PC-9 (cell line): ENCODE measurements around the gene SLC7A11. TPM values are rescaled to one million over a fixed set of nuclear protein-coding genes. Genes with fewer than 3 reads are reported as not detected.

Source experiments
- BruUV-seq: library from RNA; stranded (reverse); fragments of 400-500 nt; replicated peaks from 2 replicates; lab custom pipeline; 2021; lab: Mats Ljungman, UMichigan
- CTCF ChIA-PET: fragments of 300-600 bp; sonication (Branson Sonifier 250); formaldehyde crosslinking; loops from one replicate; lab custom pipeline; 2022; ENCODE audit warnings: antibody characterized with exemption; lab: Charles Lee
- POLR2A ChIA-PET: fragments of 300-600 bp; sonication (Branson Sonifier 250); formaldehyde crosslinking; loops from one replicate; lab custom pipeline; 2022; ENCODE audit warnings: antibody characterized with exemption; ENCODE audit not compliant: unreplicated experiment; lab: Charles Lee
- DNase-seq, 2 experiments: peaks; one replicate each; pipeline versions ENCODE4 v3.0.0 to v3.0.0-alpha.2; 2015 to 2022; ENCODE audit warnings: mixed read lengths in 1 of 2
- H2AFZ ChIP-seq: fragments of 200-600 bp; sonication (generic); 2 replicates; pipeline ENCODE4 v1.8.1; 2017; ENCODE audit warnings: antibody characterized with exemption
- H3F3A ChIP-seq: fragments of 200-600 bp; sonication (generic); 2 replicates; pipeline ENCODE4 v1.8.1; 2017; ENCODE audit warnings: antibody characterized with exemption, mild to moderate bottlenecking, low read depth; ENCODE audit not compliant: insufficient read depth
- H3K27ac ChIP-seq: fragments of 200-600 bp; sonication (generic); 2 replicates; pipeline ENCODE4 v1.6.1; 2016; ENCODE audit warnings: mixed run types
- H3K27me3 ChIP-seq: fragments of 200-600 bp; sonication (generic); 2 replicates; pipeline ENCODE4 v1.6.1; 2016; ENCODE audit warnings: low read depth, mixed run types; ENCODE audit not compliant: insufficient read depth
- H3K36me3 ChIP-seq: fragments of 200-600 bp; sonication (generic); 2 replicates; pipeline ENCODE4 v1.6.1; 2016; ENCODE audit warnings: low read depth, mixed run types
- H3K4me1 ChIP-seq: fragments of 200-600 bp; sonication (generic); replicated peaks from 2 replicates; pipeline ENCODE4 v1.6.1; 2016; ENCODE audit warnings: mixed run types; ENCODE audit not compliant: insufficient read depth
- H3K4me2 ChIP-seq: fragments of 200-600 bp; sonication (generic); 2 replicates; pipeline ENCODE4 v1.6.1; 2017; ENCODE audit warnings: mixed run types
- H3K4me3 ChIP-seq: fragments of 200-600 bp; sonication (generic); 2 replicates; pipeline ENCODE4 v1.6.1; 2016; ENCODE audit warnings: mixed run types
- H3K79me2 ChIP-seq: fragments of 200-600 bp; sonication (generic); 2 replicates; pipeline ENCODE4 v1.6.1; 2017; ENCODE audit warnings: low read depth, mixed run types
- H3K9me2 ChIP-seq: fragments of 200-600 bp; sonication (generic); 2 replicates; pipeline ENCODE4 v1.8.1; 2017; ENCODE audit warnings: mild to moderate bottlenecking; ENCODE audit not compliant: insufficient read depth
- H3K9me3 ChIP-seq: fragments of 200-600 bp; sonication (generic); 2 replicates; pipeline ENCODE4 v1.8.1; 2016; ENCODE audit warnings: low read depth; ENCODE audit not compliant: insufficient read depth
- H4K20me1 ChIP-seq: fragments of 200-600 bp; sonication (generic); 2 replicates; pipeline ENCODE4 v1.8.1; 2017; ENCODE audit not compliant: insufficient read depth
- CTCF ChIP-seq: fragments of 200-600 bp; sonication (generic); conservative IDR thresholded peaks from 2 replicates; pipeline ENCODE4 v1.6.1; 2017; ENCODE audit warnings: mixed run types, antibody characterized with exemption, mild to moderate bottlenecking, moderate library complexity
- EZH2 ChIP-seq: fragments of 200-600 bp; sonication (generic); IDR thresholded peaks from 2 replicates; pipeline ENCODE4 v1.8.0; 2017; ENCODE audit warnings: antibody characterized with exemption, low read depth
- intact Hi-C: fragments of 100-400 bp; cut with micrococcal nuclease; formaldehyde crosslinking; loops from one replicate; pipeline ENCODE4 v1.10.0; 2022; ENCODE audit not compliant: unreplicated experiment
- total RNA-seq: library from RNA; stranded (reverse); gene quantifications from 2 replicates; pipeline ENCODE4 v1.2.3, GENCODE V29; 2021

Gene SLC7A11
- total RNA-seq, 1 experiment from 2014 or later = 187 TPM

DNA sequence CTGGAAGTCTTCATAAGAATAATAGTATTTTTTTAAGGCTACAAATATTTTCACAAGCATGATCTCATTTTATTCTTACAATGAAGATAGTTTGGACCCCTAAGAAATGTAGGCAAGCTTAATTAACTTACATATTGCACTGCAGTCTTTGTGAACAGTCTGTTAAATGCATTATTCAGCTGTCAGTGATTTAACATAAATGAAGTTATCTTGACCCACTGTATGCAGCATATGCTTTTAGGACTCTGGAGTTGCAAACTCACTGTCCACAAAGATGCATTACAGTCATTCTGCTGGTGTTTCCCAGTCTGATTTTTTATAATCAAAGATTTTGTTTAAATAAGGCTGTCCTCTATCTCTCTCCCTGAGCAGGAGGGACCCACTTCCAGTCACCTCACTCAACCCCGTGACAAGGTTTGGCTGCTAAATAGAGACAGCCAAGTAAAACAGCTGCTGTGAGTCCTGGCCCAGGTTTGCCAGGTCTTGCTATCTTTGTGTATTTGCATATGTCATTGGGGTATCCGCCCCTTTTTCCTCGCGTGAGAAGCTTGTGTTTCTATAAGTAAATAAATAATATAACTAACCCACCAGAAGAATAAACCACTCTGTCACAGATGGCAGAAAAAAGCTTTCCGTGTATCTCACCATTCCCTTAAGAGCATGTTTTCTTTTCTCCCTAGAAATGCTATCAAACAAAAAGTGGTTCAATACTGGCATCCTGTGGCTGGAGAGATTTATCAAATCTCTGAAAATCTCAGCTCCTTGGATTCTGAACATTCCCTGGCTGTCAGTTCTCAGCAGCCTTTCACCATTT, 67.0 kb downstream of the SLC7A11 start:
- POLR2A ChIA-PET = interaction anchor here (0.6 kb wide), 1 partner anchor 782 kb away, joined by 3 read pairs; no protein-coding TSS in a partner anchor

GRCh38 chr4:138164208-138164607, 77.9 kb downstream of the SLC7A11 start:
- no peak overlapping the region for H2AFZ ChIP-seq
- no peaks in the 10 kb centered on the region for H4K20me1 ChIP-seq
- H3F3A ChIP-seq = peaks cover 53% of the 10 kb centered on the region
- no peak overlapping the region for H3K4me3 ChIP-seq
- H3K9me2 ChIP-seq = no peaks in the 10 kb centered on the region
- DNase-seq = no peak
- no peak overlapping the region for H3K4me2 ChIP-seq
- H3K4me1 ChIP-seq = no peaks in the 10 kb centered on the region
- no peaks in the 10 kb centered on the region for H3K9me3 ChIP-seq
- no peaks in the 10 kb centered on the region for H3K27me3 ChIP-seq
- POLR2A ChIA-PET = no interaction called here
- BruUV-seq = no TSS peak
- intact Hi-C loops = loop anchor here (5.0 kb wide), 1 partner anchor 127 kb away; no protein-coding TSS in a partner anchor
- no peak overlapping the region for H3K27ac ChIP-seq
- CTCF ChIA-PET = no interaction called here
- no peaks in the 10 kb centered on the region for H3K79me2 ChIP-seq
- TF ChIP-seq EZH2 (no peak), CTCF (no peak)
- peaks cover 5% of the 10 kb centered on the region; the same call in 1 of the 2 replicates for H3K36me3 ChIP-seq

More for the DNA sequence above, 67.0 kb downstream of the SLC7A11 start:
- no peaks in the 10 kb centered on the region for H3K79me2 ChIP-seq
- no peaks in the 10 kb centered on the region for H3K4me1 ChIP-seq
- H3K4me3 ChIP-seq = no peak overlapping the region
- H3K36me3 ChIP-seq = peaks cover 67% of the 10 kb centered on the region
- BruUV-seq = no TSS peak
- TF ChIP-seq CTCF (no peak), EZH2 (no peak)
- H3K9me3 ChIP-seq = no peaks in the 10 kb centered on the region
- intact Hi-C loops = no loop called here
- no peak for DNase-seq
- no peak overlapping the region for H2AFZ ChIP-seq
- H3K27me3 ChIP-seq = no peaks in the 10 kb centered on the region
- peaks cover 3% of the 10 kb centered on the region; the same call in 1 of the 2 replicates for H4K20me1 ChIP-seq
- H3F3A ChIP-seq = peaks cover 39% of the 10 kb centered on the region
- no peak overlapping the region for H3K4me2 ChIP-seq
- H3K27ac ChIP-seq = no peak overlapping the region
- no peaks in the 10 kb centered on the region for H3K9me2 ChIP-seq
- CTCF ChIA-PET = no interaction called here

- intact Hi-C loops = loop anchor here (5.0 kb wide), 1 partner anchor 126 kb away; no protein-coding TSS in a partner anchor
- Histone ChIP-seq H3K79me2 (no peaks in the 10 kb centered on the region), H3K36me3 (peaks cover 5% of the 10 kb centered on the region; the same call in 1 of the 2 replicates), H3K4me2 (no peak overlapping the region), H3K9me2 (no peaks in the 10 kb centered on the region), H3K27me3 (no peaks in the 10 kb centered on the region), H3K9me3 (no peaks in the 10 kb centered on the region), H4K20me1 (no peaks in the 10 kb centered on the region), H3K4me3 (no peak overlapping the region), H3K4me1 (no peaks in the 10 kb centered on the region), H3K27ac (no peak overlapping the region), H3F3A (peaks cover 48% of the 10 kb centered on the region), H2AFZ (no peak overlapping the region)
- TF ChIP-seq EZH2 = no peak
- TF ChIP-seq CTCF = no peak
- BruUV-seq = no TSS peak
- DNase-seq = no peak
- ChIA-PET CTCF (no interaction called here), POLR2A (no interaction called here)
These were observed 79.0 kb downstream of the SLC7A11 start for GRCh38 chr4:138163171-138163570.
